Sigmoid colon (tissue), 7 donors: ENCODE results near the gene MRPL11. TPM values are rescaled to one million over a fixed set of nuclear protein-coding genes. Genes with fewer than 3 reads are reported as not detected.

ENCODE experiments used
- DNase-seq: peaks from one replicate; pipeline ENCODE4 v3.0.0-alpha.2; 2019
- H3K27ac ChIP-seq, 4 donors: fragments of 200-600 bp; sonication (generic); one replicate each; pipeline ENCODE4 v1.5.1; 2016 to 2019; ENCODE audit warnings: mild to moderate bottlenecking in 1 of 4
- H3K27me3 ChIP-seq, 3 donors: fragments of 200-600 bp; sonication (generic); one replicate each; pipeline ENCODE4 v1.5.1; 2019; ENCODE audit warnings: mild to moderate bottlenecking in 1 of 3
- H3K36me3 ChIP-seq, 4 donors: fragments of 200-600 bp; sonication (generic); one replicate each; pipeline ENCODE4 v1.5.1; 2016 to 2019
- H3K4me1 ChIP-seq, 4 donors: fragments of 200-600 bp; sonication (generic); one replicate each; pipeline ENCODE4 v1.5.1; 2017 to 2019
- H3K4me3 ChIP-seq, 4 donors: fragments of 200-600 bp; sonication (generic); one replicate each; pipeline ENCODE4 v1.5.1; 2017 to 2019; ENCODE audit warnings: mild to moderate bottlenecking in 2 of 4, moderate library complexity in 1 of 4
- H3K9me3 ChIP-seq, 4 donors: fragments of 200-600 bp in 3 of 4; sonication (generic) in 3 of 4; one replicate each; pipeline versions ENCODE4 v1.5.1 to v1.6.1; 2013 to 2019
- CTCF ChIP-seq, 4 experiments: fragments of 450-650 bp in 3 of 4; fragments of 200-600 bp in 1 of 4; IDR thresholded peaks; one replicate each; pipeline ENCODE4 v1.5.1; 2016 to 2019; ENCODE audit warnings: antibody characterized with exemption in 4 of 4, mild to moderate bottlenecking in 3 of 4, moderate library complexity in 2 of 4
- EP300 ChIP-seq, 4 donors: sonication (generic); formaldehyde crosslinking; IDR thresholded peaks; one replicate each; pipeline ENCODE4 v1.6.1; 2017; ENCODE audit warnings: antibody characterized with exemption in 4 of 4
- POLR2A ChIP-seq, 2 donors: fragments of 450-650 bp; IDR thresholded peaks; one replicate each; pipeline ENCODE4 v1.6.1; 2016; ENCODE audit warnings: antibody characterized with exemption in 2 of 2, mild to moderate bottlenecking in 2 of 2, moderate library complexity in 2 of 2
- POLR2AphosphoS5 ChIP-seq, 4 donors: sonication (generic); formaldehyde crosslinking; IDR thresholded peaks; one replicate each; pipeline ENCODE4 v1.6.1; 2017; ENCODE audit warnings: antibody characterized with exemption in 4 of 4
- WGBS, 2 donors: extraction: QIAGEN DNeasy Blood & Tissue Kit; methylation state at CpG; one replicate each; pipeline ENCODE4 v1.1.7; 2013; 5-methylcytosine and 5-hydroxymethylcytosine counted together
- intact Hi-C: fragments of 100-400 bp; cut with DNase I; formaldehyde crosslinking; loops from one replicate; pipeline ENCODE4 v1.15.1; 2023
- polyA plus RNA-seq, 3 donors: library from polyadenylated mRNA; stranded (reverse); fragments of 200-250 nt; gene quantifications; one replicate each; pipeline ENCODE4 v1.2.3, GENCODE V29; 2013
- total RNA-seq, 4 donors: library from RNA; depleted of rRNA; stranded (reverse); fragments of >200 nt; gene quantifications; one replicate each; pipeline ENCODE4 v1.1.0, GENCODE V29; 2016
- donor health status: healthy with polysubstance abuse.
- donor health status: Bipolar disorder and iron deficiency.
- donor health status: healthy.

Gene MRPL11
- total and polyA plus RNA-seq, 7 donors, result 54.2 to 110 (median 65.1) TPM

- 81 to 88% methylated on average over 10 of the region's 10 CpGs for WGBS, 2 donors
- peaks cover 16 to 49% (median 26%) of the 10 kb centered on the region in 4 donors for H3K36me3 ChIP-seq
- no peak for DNase-seq
Observed at GRCh38 chr11:66476173-66476840, 37.7 kb upstream of the MRPL11 start.

GRCh38 chr11:66475349-66476172 is 36.9 kb upstream of the MRPL11 start:
- Histone ChIP-seq H3K4me1 (peaks cover 0 to 14% (median 8%) of the 10 kb centered on the region in 4 donors), H3K9me3 (no peaks in the 10 kb centered on the region), H3K27ac (no peak overlapping the region), H3K27me3 (no peaks in the 10 kb centered on the region), H3K36me3 (peaks cover 16 to 57% (median 26%) of the 10 kb centered on the region in 4 donors), H3K4me3 (no peak overlapping the region)
- intact Hi-C loops, result no loop called here
- TF ChIP-seq EP300 (IDR thresholded peaks at IDR 0.05) (no peak), POLR2AphosphoS5 (IDR thresholded peaks at IDR 0.05) (no peak), CTCF (IDR thresholded peaks at IDR 0.05) (no peak), POLR2A (IDR thresholded peaks at IDR 0.05) (no peak)
- no peak for DNase-seq
- 94 to 95% methylated on average over 44 of the region's 44 CpGs for WGBS, 2 donors

More at GRCh38 chr11:66476173-66476840, 37.7 kb upstream of the MRPL11 start:
- Histone ChIP-seq H3K27ac (no peak overlapping the region), H3K9me3 (no peaks in the 10 kb centered on the region), H3K4me3 (no peak overlapping the region), H3K4me1 (peaks cover 0 to 21% (median 11%) of the 10 kb centered on the region in 4 donors), H3K27me3 (no peaks in the 10 kb centered on the region)
- intact Hi-C loops, result no loop called here
- TF ChIP-seq POLR2A (IDR thresholded peaks at IDR 0.05), result no peak
- no peak for TF ChIP-seq CTCF (IDR thresholded peaks at IDR 0.05)
- TF ChIP-seq EP300 (IDR thresholded peaks at IDR 0.05), result no peak
- no peak for TF ChIP-seq POLR2AphosphoS5 (IDR thresholded peaks at IDR 0.05)

- TF ChIP-seq POLR2A (IDR thresholded peaks at IDR 0.05), result no peak
- no peak for TF ChIP-seq EP300 (IDR thresholded peaks at IDR 0.05)
- TF ChIP-seq CTCF (IDR thresholded peaks at IDR 0.05), result no peak
- TF ChIP-seq POLR2AphosphoS5 (IDR thresholded peaks at IDR 0.05), result no peak
- H3K36me3 ChIP-seq, result peaks cover 16 to 64% (median 26%) of the 10 kb centered on the region in 4 donors
- H3K27me3 ChIP-seq, result no peaks in the 10 kb centered on the region
- DNase-seq, result no peak
- 92 to 93% methylated on average over 20 of the region's 20 CpGs for WGBS, 2 donors
- no peak overlapping the region for H3K4me3 ChIP-seq
- intact Hi-C loops, result no loop called here
- H3K4me1 ChIP-seq, result peaks cover 0 to 6% (median 1%) of the 10 kb centered on the region in 4 donors
- no peaks in the 10 kb centered on the region for H3K9me3 ChIP-seq
- H3K27ac ChIP-seq, result no peak overlapping the region
Observed at GRCh38 chr11:66473608-66474515, 35.2 kb upstream of the MRPL11 start.

DNA sequence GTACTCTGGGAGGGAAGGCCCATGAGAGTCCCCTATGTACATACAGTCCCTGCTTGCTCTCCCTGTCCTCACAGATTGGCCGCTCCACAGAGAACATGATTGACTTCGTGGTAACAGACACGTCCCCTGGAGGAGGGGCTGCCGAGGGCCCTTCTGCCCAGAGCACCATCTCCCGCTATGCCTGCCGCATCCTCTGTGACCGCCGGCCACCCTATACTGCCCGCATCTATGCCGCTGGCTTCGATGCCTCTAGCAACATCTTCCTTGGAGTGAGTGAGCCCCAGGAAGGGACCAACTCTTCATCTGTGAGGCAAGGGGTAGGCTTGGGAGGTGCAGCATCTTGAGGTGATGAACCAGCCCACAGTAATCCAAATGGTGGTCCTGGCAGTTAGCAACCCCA is 34.5 kb upstream of the MRPL11 start:
- no peak for DNase-seq
- TF ChIP-seq CTCF (IDR thresholded peaks at IDR 0.05) (no peak), POLR2A (IDR thresholded peaks at IDR 0.05) (no peak), EP300 (IDR thresholded peaks at IDR 0.05) (no peak), POLR2AphosphoS5 (IDR thresholded peaks at IDR 0.05) (no peak)
- intact Hi-C loops, result no loop called here
- H3K4me1 ChIP-seq, result peaks cover 0 to 4% (median 2%) of the 10 kb centered on the region in 4 donors
- 94 to 95% methylated on average over 11 of the region's 11 CpGs for WGBS, 2 donors
- H3K27me3 ChIP-seq, result no peaks in the 10 kb centered on the region
- no peak overlapping the region for H3K4me3 ChIP-seq
- no peak overlapping the region for H3K27ac ChIP-seq
- H3K9me3 ChIP-seq, result no peaks in the 10 kb centered on the region
- H3K36me3 ChIP-seq, result peaks cover 16 to 64% (median 26%) of the 10 kb centered on the region in 4 donors
